Hepatocyte (in vitro differentiated cells): ENCODE measurements around the gene OVOL3. TPM values are rescaled to one million over a fixed set of nuclear protein-coding genes. Genes with fewer than 3 reads are reported as not detected.

Experiments used
- DNase-seq: peaks from one replicate; pipeline ENCODE4 v3.0.0-alpha.2; 2016; ENCODE audit warnings: low spot score
- H2AFZ ChIP-seq: fragments of 200-600 bp; sonication (generic); 2 replicates; pipeline ENCODE4 v1.6.0; 2016; ENCODE audit warnings: antibody characterized with exemption, mild to moderate bottlenecking
- H3K27ac ChIP-seq: fragments of 200-600 bp; sonication (generic); 2 replicates; pipeline ENCODE4 v1.5.1; 2016; ENCODE audit warnings: mild to moderate bottlenecking
- H3K27me3 ChIP-seq: fragments of 200-600 bp; sonication (generic); 2 replicates; pipeline ENCODE4 v1.6.1; 2016
- H3K36me3 ChIP-seq: fragments of 200-600 bp; sonication (generic); replicated peaks from 2 replicates; pipeline ENCODE4 v1.5.1; 2016; ENCODE audit warnings: low read depth; ENCODE audit not compliant: insufficient read depth
- H3K4me1 ChIP-seq: fragments of 200-600 bp; sonication (generic); 2 replicates; pipeline ENCODE4 v1.5.1; 2016; ENCODE audit warnings: mild to moderate bottlenecking, moderate library complexity; ENCODE audit not compliant: insufficient read depth
- H3K4me2 ChIP-seq: fragments of 200-600 bp; sonication (generic); 2 replicates; pipeline ENCODE4 v1.6.0; 2016
- H3K4me3 ChIP-seq: fragments of 200-600 bp; sonication (generic); 2 replicates; pipeline ENCODE4 v1.5.1; 2016; ENCODE audit warnings: mild to moderate bottlenecking
- H3K79me2 ChIP-seq: fragments of 200-600 bp; sonication (generic); 2 replicates; pipeline ENCODE4 v1.6.0; 2017; ENCODE audit warnings: mild to moderate bottlenecking
- H3K9me2 ChIP-seq: fragments of 200-600 bp; sonication (generic); replicated peaks from 2 replicates; pipeline ENCODE4 v1.6.0; 2017; ENCODE audit warnings: mild to moderate bottlenecking; ENCODE audit not compliant: insufficient read depth
- H3K9me3 ChIP-seq: fragments of 200-600 bp; sonication (generic); 2 replicates; pipeline ENCODE4 v1.5.1; 2016; ENCODE audit warnings: low read depth, mild to moderate bottlenecking
- H4K20me1 ChIP-seq: fragments of 200-600 bp; sonication (generic); 2 replicates; pipeline ENCODE4 v1.6.0; 2016; ENCODE audit warnings: mild to moderate bottlenecking; ENCODE audit not compliant: insufficient read depth, poor library complexity, severe bottlenecking
- CTCF ChIP-seq: fragments of 200-600 bp; sonication (generic); IDR thresholded peaks from 2 replicates; pipeline ENCODE4 v1.5.1; 2016; ENCODE audit warnings: antibody characterized with exemption, mild to moderate bottlenecking; ENCODE audit not compliant: poor library complexity
- EZH2 ChIP-seq: fragments of 200-600 bp; sonication (generic); IDR thresholded peaks from 2 replicates; pipeline ENCODE4 v1.6.1; 2016; ENCODE audit warnings: antibody characterized with exemption, mild to moderate bottlenecking, borderline replicate concordance
- EZH2phosphoT487 ChIP-seq: fragments of 200-600 bp; sonication (generic); IDR thresholded peaks from one replicate; pipeline ENCODE4 v1.6.1; 2018; ENCODE audit warnings: antibody characterized with exemption, mild to moderate bottlenecking, low read depth, moderate library complexity; ENCODE audit not compliant: unreplicated experiment, severe bottlenecking
- WGBS: methylation state at CpG from one replicate; pipeline ENCODE4 v1.1.6; 2016; ENCODE audit warnings: low lambda C conversion rate; ENCODE audit errors: missing lambda C conversion rate; 5-methylcytosine and 5-hydroxymethylcytosine counted together
- polyA plus RNA-seq: library from polyadenylated mRNA; unstranded; fragments of >200 nt; fragmentation: Nextera tagmentation; extraction: Ambion mirVana; gene quantifications from 2 replicates; pipeline ENCODE4 v1.2.1, GENCODE V29; 2016
- total RNA-seq: library from RNA; depleted of rRNA; stranded (reverse); fragments of >200 nt; gene quantifications from 2 replicates; pipeline ENCODE4 v1.2.3, GENCODE V29; 2014

The OVOL3 gene
- total and polyA plus RNA-seq, 2 experiments from 2014 or later = not detected

- Histone ChIP-seq H3K9me3 (no peaks in the 10 kb centered on the region), H3K27me3 (no peaks in the 10 kb centered on the region), H4K20me1 (no peaks in the 10 kb centered on the region), H3K4me2 (no peak overlapping the region), H3K36me3 (no peaks in the 10 kb centered on the region), H3K27ac (no peak overlapping the region), H3K9me2 (no peaks in the 10 kb centered on the region), H2AFZ (no peak overlapping the region), H3K79me2 (no peaks in the 10 kb centered on the region), H3K4me1 (no peaks in the 10 kb centered on the region), H3K4me3 (no peak overlapping the region)
- DNase-seq = no peak
- TF ChIP-seq CTCF (no peak), EZH2 (no peak), EZH2phosphoT487 (no peak)
- WGBS = 91% methylated on average over 6 of the region's 6 CpGs
Measured at GRCh38 chr19:36093687-36094086, 17.3 kb upstream of the OVOL3 start.

GRCh38 chr19:36097036-36097435 lies 13.9 kb upstream of the OVOL3 start:
- Histone ChIP-seq H3K4me3 (no peak overlapping the region), H4K20me1 (no peaks in the 10 kb centered on the region), H3K9me3 (no peaks in the 10 kb centered on the region), H3K27ac (no peak overlapping the region), H3K4me2 (no peak overlapping the region), H2AFZ (no peak overlapping the region), H3K4me1 (no peaks in the 10 kb centered on the region), H3K27me3 (no peaks in the 10 kb centered on the region), H3K79me2 (no peaks in the 10 kb centered on the region), H3K36me3 (no peaks in the 10 kb centered on the region), H3K9me2 (no peaks in the 10 kb centered on the region)
- DNase-seq = no peak
- TF ChIP-seq EZH2 (no peak), EZH2phosphoT487 (no peak), CTCF (no peak)
- 99% methylated on average over 6 of the region's 6 CpGs for WGBS

GRCh38 chr19:36099166-36099785 lies 11.7 kb upstream of the OVOL3 start:
- Histone ChIP-seq H3K27me3 (no peaks in the 10 kb centered on the region), H4K20me1 (no peaks in the 10 kb centered on the region), H3K4me3 (no peak overlapping the region), H3K9me3 (no peaks in the 10 kb centered on the region), H2AFZ (no peak overlapping the region), H3K36me3 (no peaks in the 10 kb centered on the region), H3K4me2 (no peak overlapping the region), H3K79me2 (no peaks in the 10 kb centered on the region), H3K27ac (no peak overlapping the region), H3K9me2 (no peaks in the 10 kb centered on the region), H3K4me1 (no peaks in the 10 kb centered on the region)
- WGBS = 93% methylated on average over 19 of the region's 19 CpGs
- DNase-seq = no peak
- TF ChIP-seq CTCF (no peak), EZH2 (no peak), EZH2phosphoT487 (no peak)
